ENCODE measurements around the gene CASP12.

DNA sequence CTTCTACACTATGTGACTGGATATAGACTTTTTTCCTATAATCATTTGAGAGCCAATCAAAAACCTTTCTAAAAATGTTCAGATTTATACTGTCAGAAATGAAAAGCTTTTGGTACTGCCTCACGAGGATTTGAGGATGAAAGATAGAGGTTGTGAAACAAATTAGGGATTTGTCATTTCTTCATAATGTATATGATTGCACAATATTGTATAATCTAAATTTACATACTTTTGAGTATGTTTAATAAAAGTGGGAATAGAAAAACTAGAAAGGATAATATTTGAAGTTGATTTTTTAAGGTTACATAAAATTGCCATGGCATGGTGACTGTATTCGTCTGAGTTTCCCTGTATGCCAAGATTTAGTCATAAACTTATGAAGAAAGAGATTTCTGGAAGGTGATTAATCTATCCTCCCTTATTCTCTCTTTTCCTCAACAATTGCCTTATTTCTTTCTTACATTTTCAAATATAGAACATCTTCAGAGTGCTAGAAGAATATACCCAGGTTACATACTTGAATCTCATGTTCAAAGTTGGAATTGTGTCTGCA, 56.2 kb downstream of the CASP12 start:
- TF ChIP-seq, protein P1, sequence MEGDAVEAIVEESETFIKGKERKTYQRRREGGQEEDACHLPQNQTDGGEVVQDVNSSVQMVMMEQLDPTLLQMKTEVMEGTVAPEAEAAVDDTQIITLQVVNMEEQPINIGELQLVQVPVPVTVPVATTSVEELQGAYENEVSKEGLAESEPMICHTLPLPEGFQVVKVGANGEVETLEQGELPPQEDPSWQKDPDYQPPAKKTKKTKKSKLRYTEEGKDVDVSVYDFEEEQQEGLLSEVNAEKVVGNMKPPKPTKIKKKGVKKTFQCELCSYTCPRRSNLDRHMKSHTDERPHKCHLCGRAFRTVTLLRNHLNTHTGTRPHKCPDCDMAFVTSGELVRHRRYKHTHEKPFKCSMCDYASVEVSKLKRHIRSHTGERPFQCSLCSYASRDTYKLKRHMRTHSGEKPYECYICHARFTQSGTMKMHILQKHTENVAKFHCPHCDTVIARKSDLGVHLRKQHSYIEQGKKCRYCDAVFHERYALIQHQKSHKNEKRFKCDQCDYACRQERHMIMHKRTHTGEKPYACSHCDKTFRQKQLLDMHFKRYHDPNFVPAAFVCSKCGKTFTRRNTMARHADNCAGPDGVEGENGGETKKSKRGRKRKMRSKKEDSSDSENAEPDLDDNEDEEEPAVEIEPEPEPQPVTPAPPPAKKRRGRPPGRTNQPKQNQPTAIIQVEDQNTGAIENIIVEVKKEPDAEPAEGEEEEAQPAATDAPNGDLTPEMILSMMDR (IDR thresholded peaks at IDR 0.05), result no peak
- TF ChIP-seq POLR2A (IDR thresholded peaks at IDR 0.05), result no peak
